ENCODE results near the gene STARD10. TPM values are rescaled to one million over a fixed set of nuclear protein-coding genes. Genes with fewer than 3 reads are reported as not detected.

The STARD10 gene
- total and polyA plus RNA-seq, 9 of the 15 experiments (the other 6 are each of a cell fraction or from before 2014, with no cell fraction given) = 0.15 to 52.9 (median 32.3) TPM

- TF ChIP-seq C11orf30 (IDR thresholded peaks at IDR 0.05; ENCODE audit: low read depth) = no peak
- TF ChIP-seq DDX20 (tag; IDR thresholded peaks at IDR 0.05; ENCODE audit: low read depth) = no peak
- no peak for TF ChIP-seq ZNF398 (CRISPR knock-in tag; IDR thresholded peaks at IDR 0.05)
- no peak for TF ChIP-seq ZFP1 (CRISPR knock-in tag; IDR thresholded peaks at IDR 0.05)
- peak; percentile 31; the same call in 1 of the 2 replicates for TF ChIP-seq JUN (IDR thresholded peaks at IDR 0.05; ENCODE audit: borderline replicate concordance, low read depth, low read length)
- TF ChIP-seq JUN (CRISPR knock-in tag; IDR thresholded peaks at IDR 0.05; ENCODE audit: borderline replicate concordance) = no peak
- TF ChIP-seq ZNF175 (CRISPR knock-in tag; IDR thresholded peaks at IDR 0.05; ENCODE audit: low read depth) = peak; percentile 96
- TF ChIP-seq ETS1 (conservative IDR thresholded peaks at IDR 0.05; ENCODE audit: control insufficient read depth, low read depth, low read length) = no peak
- no peak for TF ChIP-seq BDP1 (IDR thresholded peaks at IDR 0.05; ENCODE audit: insufficient read depth, insufficient read length)
- no peak for TF ChIP-seq PHB (CRISPR knock-in tag; IDR thresholded peaks at IDR 0.05)
- TF ChIP-seq BRF1 (IDR thresholded peaks at IDR 0.05; ENCODE audit: borderline replicate concordance, extremely low read depth, insufficient read length) = no peak
- no peak for TF ChIP-seq ZNF133 (CRISPR knock-in tag; IDR thresholded peaks at IDR 0.05)
- no peak for TF ChIP-seq RB1 (IDR thresholded peaks at IDR 0.05; ENCODE audit: low read depth)
- TF ChIP-seq, protein P1, sequence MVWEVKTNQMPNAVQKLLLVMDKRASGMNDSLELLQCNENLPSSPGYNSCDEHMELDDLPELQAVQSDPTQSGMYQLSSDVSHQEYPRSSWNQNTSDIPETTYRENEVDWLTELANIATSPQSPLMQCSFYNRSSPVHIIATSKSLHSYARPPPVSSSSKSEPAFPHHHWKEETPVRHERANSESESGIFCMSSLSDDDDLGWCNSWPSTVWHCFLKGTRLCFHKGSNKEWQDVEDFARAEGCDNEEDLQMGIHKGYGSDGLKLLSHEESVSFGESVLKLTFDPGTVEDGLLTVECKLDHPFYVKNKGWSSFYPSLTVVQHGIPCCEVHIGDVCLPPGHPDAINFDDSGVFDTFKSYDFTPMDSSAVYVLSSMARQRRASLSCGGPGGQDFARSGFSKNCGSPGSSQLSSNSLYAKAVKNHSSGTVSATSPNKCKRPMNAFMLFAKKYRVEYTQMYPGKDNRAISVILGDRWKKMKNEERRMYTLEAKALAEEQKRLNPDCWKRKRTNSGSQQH (CRISPR knock-in tag; IDR thresholded peaks at IDR 0.05) = peak; percentile 71; the same call in 1 of the 2 replicates
- no peak for TF ChIP-seq CAMTA2 (CRISPR knock-in tag; conservative IDR thresholded peaks at IDR 0.05)
- no peak for TF ChIP-seq NCOA6 (IDR thresholded peaks at IDR 0.05)
- TF ChIP-seq GABPA (tag; conservative IDR thresholded peaks at IDR 0.05; ENCODE audit: low read depth) = peak; percentile 32
- no peak for TF ChIP-seq ZNF324 (CRISPR knock-in tag; IDR thresholded peaks at IDR 0.05)
- no peak for TF ChIP-seq XRCC4 (IDR thresholded peaks at IDR 0.05; ENCODE audit: extremely low read depth, insufficient read depth, insufficient read length)
- TF ChIP-seq ZNF212 (CRISPR knock-in tag; IDR thresholded peaks at IDR 0.05) = no peak
- no peak for TF ChIP-seq SAP30 (IDR thresholded peaks at IDR 0.05; ENCODE audit: borderline replicate concordance, insufficient read depth, low read depth, low read length, poor library complexity, severe bottlenecking)
- TF ChIP-seq, protein P2, sequence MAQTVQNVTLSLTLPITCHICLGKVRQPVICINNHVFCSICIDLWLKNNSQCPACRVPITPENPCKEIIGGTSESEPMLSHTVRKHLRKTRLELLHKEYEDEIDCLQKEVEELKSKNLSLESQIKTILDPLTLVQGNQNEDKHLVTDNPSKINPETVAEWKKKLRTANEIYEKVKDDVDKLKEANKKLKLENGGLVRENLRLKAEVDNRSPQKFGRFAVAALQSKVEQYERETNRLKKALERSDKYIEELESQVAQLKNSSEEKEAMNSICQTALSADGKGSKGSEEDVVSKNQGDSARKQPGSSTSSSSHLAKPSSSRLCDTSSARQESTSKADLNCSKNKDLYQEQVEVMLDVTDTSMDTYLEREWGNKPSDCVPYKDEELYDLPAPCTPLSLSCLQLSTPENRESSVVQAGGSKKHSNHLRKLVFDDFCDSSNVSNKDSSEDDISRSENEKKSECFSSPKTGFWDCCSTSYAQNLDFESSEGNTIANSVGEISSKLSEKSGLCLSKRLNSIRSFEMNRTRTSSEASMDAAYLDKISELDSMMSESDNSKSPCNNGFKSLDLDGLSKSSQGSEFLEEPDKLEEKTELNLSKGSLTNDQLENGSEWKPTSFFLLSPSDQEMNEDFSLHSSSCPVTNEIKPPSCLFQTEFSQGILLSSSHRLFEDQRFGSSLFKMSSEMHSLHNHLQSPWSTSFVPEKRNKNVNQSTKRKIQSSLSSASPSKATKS (CRISPR knock-in tag; IDR thresholded peaks at IDR 0.05) = no peak
- no peak for TF ChIP-seq FIP1L1 (IDR thresholded peaks at IDR 0.05; ENCODE audit: low read depth, low read length, poor library complexity, severe bottlenecking)
These were observed 57.3 kb downstream of the STARD10 start (continued) for GRCh38 chr11:72736452-72737069.

Measured in K562 (cell line).